ENCODE results near the gene DENND6B. TPM values are rescaled to one million over a fixed set of nuclear protein-coding genes. Genes with fewer than 3 reads are reported as not detected.
A peak's percentile ranks its signal among the peaks of the same experiment; 100 is the strongest.

DENND6B gene
- total and polyA plus RNA-seq, 2 donors (not counting 1 experiment from before 2014, with no cell fraction given): 2.8 to 10.3 TPM

- Histone ChIP-seq H3K4me1 (ENCODE audit: control insufficient read depth in 2 of 2, insufficient read depth in 2 of 2, low read length in 2 of 2) (peaks cover 51 to 56% of the 10 kb centered on the region in 2 donors), H3K27me3 (replicated peaks in 1 of 4; ENCODE audit: control extremely low read depth in 1 of 4, control insufficient read depth in 3 of 4, insufficient read depth in 4 of 4, low read length in 3 of 4) (peaks cover 0 to 10% (median 3%) of the 10 kb centered on the region in 4 experiments), H3K79me2 (ENCODE audit: control insufficient read depth, insufficient read depth, low read length) (no peaks in the 10 kb centered on the region), H3K9ac (ENCODE audit: low read length) (peak overlapping the region; percentile 29), H3K27ac (ENCODE audit: low read length in 2 of 2) (no peak overlapping the region), H3K4me3 (ENCODE audit: control extremely low read depth in 1 of 5, extremely low read depth in 1 of 5, insufficient read depth in 1 of 5, low read depth in 2 of 5, low read length in 4 of 5) (peak overlapping the region in 3 of 5 experiments; percentile 16 to 27 (median 17)), H3K36me3 (replicated peaks in 1 of 2; ENCODE audit: control extremely low read depth in 1 of 2, control insufficient read depth in 1 of 2, extremely low read depth in 1 of 2, insufficient read depth in 2 of 2, low read length in 1 of 2) (no peaks in the 10 kb centered on the region), H3K4me2 (replicated peaks; ENCODE audit: low read depth, low read length, poor library complexity, severe bottlenecking) (peak overlapping the region; percentile 95), H4K20me1 (ENCODE audit: control insufficient read depth, insufficient read depth, low read length, poor library complexity, severe bottlenecking) (no peaks in the 10 kb centered on the region), H2AFZ (ENCODE audit: insufficient read depth, low read depth, low read length, poor library complexity, severe bottlenecking) (peak overlapping the region; percentile 38), H3K9me3 (ENCODE audit: control extremely low read depth in 1 of 3, control insufficient read depth in 2 of 3, insufficient read depth in 1 of 3, low read length in 2 of 3) (peaks cover 0 to 3% (median 0%) of the 10 kb centered on the region in 3 donors)
- no peak for TF ChIP-seq EZH2 (IDR thresholded peaks at IDR 0.05; ENCODE audit: borderline replicate concordance, insufficient read depth, low read depth, low read length, poor library complexity, severe bottlenecking)
- no peak for TF ChIP-seq CTCF (IDR thresholded peaks at IDR 0.05)
- peak overlapping the region; percentile 70 for H3K4me3 Mint-ChIP-seq
- 34% methylated on average over 53 of the region's 59 CpGs for WGBS (ENCODE audit: insufficient coverage)
- ATAC-seq (ENCODE audit: low read depth) (peak; percentile 25), DNase-seq (peak; percentile 50)
- ChIA-PET POLR2A (interaction anchor here (0.6 to 7.5 kb wide), 4 partner anchors 12 to 57 kb away, joined by 3 to 61 read pairs (median 4); partner anchors contain the start of gene DENND6B), CTCF (interaction anchor here (1.0 to 1.9 kb wide), 3 partner anchors 20 to 28 kb away, joined by 3 to 4 read pairs (median 3); no protein-coding TSS in a partner anchor)
- peak overlapping the region; percentile 59 for H3K27ac Mint-ChIP-seq
- peaks cover 56% of the 10 kb centered on the region for H3K4me1 Mint-ChIP-seq
- H3K27me3 Mint-ChIP-seq: peaks cover 7% of the 10 kb centered on the region
- H3K9me3 Mint-ChIP-seq (ENCODE audit: insufficient read depth): no peaks in the 10 kb centered on the region
- intact Hi-C loops (cut with micrococcal nuclease): no loop called here
Observed at GRCh38 chr22:50298937-50299784, 27.7 kb downstream of the DENND6B start.

DNA sequence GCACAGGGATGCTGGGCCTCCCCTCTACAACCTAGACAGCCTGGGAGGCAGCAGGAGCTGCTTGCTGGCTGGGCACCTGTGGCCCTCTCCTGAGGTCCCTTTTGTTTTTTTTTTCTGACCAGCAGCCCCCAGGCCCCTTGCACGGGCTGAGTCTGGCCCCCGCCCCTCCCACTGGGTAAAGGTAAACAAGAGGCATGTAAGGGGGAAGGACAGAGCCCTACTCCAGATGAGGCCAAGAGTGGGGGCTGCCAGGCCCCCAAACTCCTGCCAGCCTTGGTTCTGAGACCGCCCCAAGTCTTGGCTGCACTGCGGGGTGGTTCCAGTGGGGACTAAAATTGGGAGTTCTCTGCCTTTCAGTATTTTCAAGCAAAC lies 28.6 kb downstream of the DENND6B start:
- Histone ChIP-seq H3K27me3 (replicated peaks in 1 of 4; ENCODE audit: control extremely low read depth in 1 of 4, control insufficient read depth in 3 of 4, insufficient read depth in 4 of 4, low read length in 3 of 4) (peaks cover 0 to 13% (median 3%) of the 10 kb centered on the region in 4 experiments), H3K36me3 (replicated peaks in 1 of 2; ENCODE audit: control extremely low read depth in 1 of 2, control insufficient read depth in 1 of 2, extremely low read depth in 1 of 2, insufficient read depth in 2 of 2, low read length in 1 of 2) (no peaks in the 10 kb centered on the region), H4K20me1 (ENCODE audit: control insufficient read depth, insufficient read depth, low read length, poor library complexity, severe bottlenecking) (no peaks in the 10 kb centered on the region), H3K79me2 (ENCODE audit: control insufficient read depth, insufficient read depth, low read length) (no peaks in the 10 kb centered on the region), H3K9me3 (ENCODE audit: control extremely low read depth in 1 of 3, control insufficient read depth in 2 of 3, insufficient read depth in 1 of 3, low read length in 2 of 3) (peaks cover 0 to 3% (median 0%) of the 10 kb centered on the region in 3 donors), H3K4me2 (replicated peaks; ENCODE audit: low read depth, low read length, poor library complexity, severe bottlenecking) (no peak overlapping the region), H3K4me3 (ENCODE audit: control extremely low read depth in 1 of 5, extremely low read depth in 1 of 5, insufficient read depth in 1 of 5, low read depth in 2 of 5, low read length in 4 of 5) (no peak overlapping the region), H3K4me1 (ENCODE audit: control insufficient read depth in 2 of 2, insufficient read depth in 2 of 2, low read length in 2 of 2) (peaks cover 51 to 56% of the 10 kb centered on the region in 2 donors), H2AFZ (ENCODE audit: insufficient read depth, low read depth, low read length, poor library complexity, severe bottlenecking) (no peak overlapping the region), H3K27ac (ENCODE audit: low read length in 2 of 2) (no peak overlapping the region), H3K9ac (ENCODE audit: low read length) (no peak overlapping the region)
- peak overlapping the region; percentile 47 for H3K4me3 Mint-ChIP-seq
- no peaks in the 10 kb centered on the region for H3K9me3 Mint-ChIP-seq (ENCODE audit: insufficient read depth)
- no peak overlapping the region for H3K27ac Mint-ChIP-seq
- ChIA-PET POLR2A (interaction anchor here (0.7 kb wide), 1 partner anchor 26 kb away, joined by 4 read pairs; no protein-coding TSS in a partner anchor), CTCF (interaction anchor here (1.0 to 1.9 kb wide), 3 partner anchors 19 to 29 kb away, joined by 3 to 4 read pairs (median 3); no protein-coding TSS in a partner anchor)
- H3K4me1 Mint-ChIP-seq: peaks cover 50% of the 10 kb centered on the region
- H3K27me3 Mint-ChIP-seq: peaks cover 7% of the 10 kb centered on the region
- 90% methylated on average over 2 of the region's 4 CpGs for WGBS (ENCODE audit: insufficient coverage)
- intact Hi-C loops (cut with micrococcal nuclease): no loop called here
- TF ChIP-seq EZH2 (IDR thresholded peaks at IDR 0.05; ENCODE audit: borderline replicate concordance, insufficient read depth, low read depth, low read length, poor library complexity, severe bottlenecking) (no peak), CTCF (IDR thresholded peaks at IDR 0.05) (no peak)
- ATAC-seq (ENCODE audit: low read depth): no peak
- no peak for DNase-seq
